GM19238 (cell line): ENCODE measurements around the gene SCG3.

Source experiments
- DNase-seq: peaks from one replicate; pipeline ENCODE4 v3.0.0; 2011; ENCODE audit warnings: low spot score; ENCODE audit not compliant: insufficient read length

SCG3 gene

DNA sequence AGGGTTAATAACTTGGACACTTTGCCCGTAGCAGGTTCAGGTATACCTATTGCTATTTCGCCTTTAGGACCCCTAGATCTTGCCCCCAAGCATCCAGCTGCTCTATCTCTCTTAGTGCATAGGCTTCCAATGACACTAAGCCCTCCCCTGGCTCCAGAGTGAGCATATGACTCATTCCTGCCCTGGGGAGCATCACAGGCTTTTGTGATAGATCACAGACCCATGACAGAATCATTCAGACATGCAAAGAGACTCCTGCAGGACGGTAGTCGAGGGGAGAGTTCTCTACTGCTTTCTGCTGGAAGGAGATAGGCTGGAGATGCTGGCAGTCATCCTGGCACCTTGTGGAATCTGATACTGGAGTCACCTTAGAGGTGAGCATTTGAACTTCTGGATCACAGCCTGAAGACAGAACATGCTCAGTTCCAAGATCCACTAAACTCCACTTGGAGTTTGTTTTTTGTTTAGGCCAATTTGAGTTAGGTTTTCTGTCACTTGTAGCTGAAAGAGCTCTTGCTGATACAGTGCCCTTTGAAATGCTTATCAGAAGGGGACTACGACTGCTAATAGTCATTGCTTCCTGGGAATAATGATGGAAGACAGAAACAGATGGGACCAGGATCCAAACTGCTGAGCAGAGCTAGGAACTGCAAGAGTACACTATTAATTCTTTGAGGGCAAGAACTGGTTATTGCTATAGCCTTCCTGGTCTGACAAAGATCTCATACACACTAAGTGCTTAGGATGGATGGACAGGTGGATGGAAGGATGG, 45.2 kb downstream of the SCG3 start:
- peak; percentile 30 for DNase-seq

DNA sequence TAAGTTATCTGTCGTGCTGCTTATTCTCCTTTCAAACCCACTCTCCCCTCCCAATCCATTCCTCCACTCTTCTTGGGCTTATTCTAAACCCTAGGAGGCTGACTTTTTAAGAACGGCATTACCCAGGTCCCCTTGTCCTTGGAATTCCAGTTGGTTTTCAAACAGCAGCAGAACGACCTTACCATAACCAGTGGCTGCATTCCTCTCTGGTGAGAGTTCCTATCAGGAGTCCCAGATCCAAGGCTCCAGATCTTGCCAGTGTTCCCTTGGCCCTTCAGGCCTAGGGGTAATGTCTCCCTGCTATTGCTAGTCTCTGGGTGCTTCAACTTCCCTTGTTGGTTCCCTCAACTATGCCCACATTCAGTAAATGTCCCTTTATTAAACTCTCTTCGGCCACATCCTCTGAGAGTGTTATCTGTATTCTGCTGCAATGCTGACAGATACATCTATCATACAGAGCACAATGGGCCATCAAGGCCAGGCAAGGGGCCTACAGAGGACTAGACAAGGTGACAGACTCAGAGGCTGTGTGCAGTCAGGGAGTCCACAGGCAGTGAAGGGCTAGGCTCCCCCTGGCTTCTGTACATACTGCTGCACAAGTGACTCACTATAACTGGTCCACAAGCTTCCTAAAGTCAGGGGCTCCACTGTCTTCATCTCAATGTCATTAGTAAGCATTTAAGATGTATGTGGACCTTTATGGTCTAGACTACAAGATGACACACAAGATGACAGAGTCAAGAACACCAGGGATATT, 46.0 kb downstream of the SCG3 start:
- no peak for DNase-seq

GRCh38 chr15:51731549-51732267, 50.4 kb downstream of the SCG3 start:
- DNase-seq: peak; percentile 50

DNA sequence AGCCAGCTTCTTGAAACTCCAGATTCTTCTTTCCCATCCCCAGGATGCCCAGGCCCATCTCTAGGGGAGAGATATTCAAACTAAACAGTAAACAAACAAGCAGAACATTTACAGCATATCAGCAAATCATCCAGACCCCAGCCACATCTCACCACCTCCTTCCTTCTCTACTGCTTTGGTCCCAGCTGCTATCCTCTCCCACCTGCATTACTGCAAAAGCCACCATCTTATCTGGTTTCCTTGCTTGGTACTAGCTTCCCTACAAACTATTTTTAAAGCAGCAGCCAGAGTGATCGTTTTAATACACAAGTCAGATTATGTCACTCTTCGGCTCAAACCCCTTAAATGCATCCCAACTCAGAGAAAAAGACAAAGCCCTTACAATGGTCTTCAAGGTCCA, 51.3 kb downstream of the SCG3 start:
- no peak for DNase-seq

DNA sequence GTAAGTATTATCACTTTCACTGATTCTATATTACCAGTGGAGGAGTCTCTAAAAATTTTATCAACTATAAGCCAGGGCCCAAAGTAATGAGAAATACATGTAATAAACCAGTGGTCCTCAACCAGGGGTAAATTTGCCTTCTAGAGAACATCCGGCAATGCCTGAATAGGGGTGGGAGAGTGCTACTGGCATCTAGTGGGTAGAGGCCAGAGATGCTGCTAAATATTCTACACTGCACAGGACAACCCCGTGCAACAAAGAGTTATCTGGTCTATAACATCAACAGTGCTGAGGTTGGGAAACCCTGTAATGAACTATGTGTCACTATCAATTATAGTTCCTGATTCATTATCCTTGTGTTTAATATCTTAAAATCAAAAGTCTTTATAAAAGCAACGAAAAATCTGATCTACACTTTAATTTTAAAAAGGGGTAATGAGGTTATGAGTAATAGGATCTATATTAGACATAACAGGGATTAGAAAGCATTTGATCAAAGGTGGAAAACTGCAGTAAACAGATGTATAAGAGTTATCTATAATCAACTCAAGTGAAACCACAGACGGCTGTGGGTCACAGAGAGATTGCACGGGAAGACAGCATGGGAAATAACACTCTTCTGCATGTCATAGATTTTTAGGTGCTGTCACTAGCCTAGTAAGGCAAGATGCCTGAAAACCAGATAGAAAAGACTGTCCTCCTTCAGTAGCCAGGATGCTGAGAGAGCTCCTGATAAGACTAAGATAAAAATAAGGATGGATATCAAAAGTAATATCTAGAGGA, 54.1 kb downstream of the SCG3 start:
- no peak for DNase-seq

DNA sequence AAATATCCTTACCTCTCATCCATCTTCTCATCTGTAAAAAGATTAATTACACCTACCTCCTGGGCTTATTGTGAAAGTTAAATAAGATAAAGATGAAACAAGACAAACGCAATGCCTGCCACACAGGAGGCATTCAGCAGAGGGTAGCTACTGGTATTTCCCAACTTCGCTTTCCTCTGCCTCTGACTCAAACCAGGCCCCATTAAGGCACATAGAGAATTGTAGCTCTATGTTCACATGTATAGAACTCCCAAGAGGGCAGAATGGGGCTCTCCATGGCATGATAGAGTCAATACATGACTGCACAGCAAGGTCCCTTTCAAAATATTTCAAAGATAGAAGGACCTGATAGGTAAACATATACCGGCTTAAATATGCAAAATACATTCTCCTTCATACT, 54.8 kb downstream of the SCG3 start:
- DNase-seq: no peak

DNA sequence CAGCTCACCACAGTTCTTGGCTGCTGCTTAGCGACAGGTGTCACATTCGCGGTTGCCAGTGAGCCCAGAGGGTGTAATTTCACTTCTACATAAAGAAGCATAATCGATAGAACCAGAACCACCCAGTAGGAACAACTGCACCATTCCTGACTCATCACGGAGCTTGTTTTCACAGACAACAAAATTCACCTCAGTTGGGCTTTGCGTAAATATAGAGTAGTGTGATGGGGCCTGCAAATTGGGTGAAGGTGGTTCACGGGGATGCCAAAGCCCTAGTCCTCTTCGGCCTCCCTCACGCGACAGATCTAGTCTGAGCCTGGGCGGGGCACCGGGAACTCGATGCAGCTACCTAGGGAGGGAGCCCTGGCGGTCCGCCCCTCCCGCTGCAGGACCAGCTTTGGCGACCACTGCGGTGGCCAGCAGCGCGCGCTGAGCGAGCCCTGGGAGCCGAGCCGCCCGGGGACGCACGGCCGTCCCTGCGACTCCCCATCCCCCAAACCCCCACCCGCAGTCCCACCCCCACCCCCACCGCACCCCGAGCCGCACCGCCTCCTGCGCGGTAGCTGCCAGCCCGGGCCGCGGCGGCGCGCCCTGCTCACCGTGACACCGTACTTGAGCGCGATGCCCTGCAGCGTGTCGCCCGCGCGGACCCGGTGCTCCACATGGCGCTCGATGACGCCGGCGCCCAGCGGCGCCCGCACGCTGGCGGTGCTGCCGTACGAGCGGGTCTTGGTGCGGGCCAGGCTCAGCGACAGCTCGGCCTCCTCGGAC, 55.6 kb downstream of the SCG3 start:
- no peak for DNase-seq

- DNase-seq: no peak
Observed at GRCh38 chr15:51737522-51738305, 56.4 kb downstream of the SCG3 start, which contains the start of gene LYSMD2. Gene LYSMD2 (minus strand): TSS chr15:51737655. CDS start chr15:51737622, 33 bp downstream.

DNA sequence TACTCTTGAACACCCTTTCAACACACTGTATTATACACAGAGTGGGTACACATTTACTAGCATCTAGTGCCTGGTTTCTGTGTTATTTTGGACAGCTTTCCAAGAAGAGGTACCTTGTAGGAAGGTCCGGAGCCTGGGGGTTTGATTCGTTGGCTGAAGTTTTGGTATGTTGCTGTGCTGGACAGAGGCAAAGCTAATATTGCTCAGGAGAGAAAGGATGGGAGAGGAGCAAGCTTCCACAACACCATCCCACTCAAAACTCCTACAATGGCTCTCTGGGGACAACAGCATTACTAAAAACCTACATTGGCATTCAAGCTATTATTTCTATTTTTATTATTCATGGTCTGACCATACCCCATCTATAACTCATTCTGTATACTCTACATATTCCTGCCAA, 57.2 kb downstream of the SCG3 start:
- DNase-seq: no peak

DNA sequence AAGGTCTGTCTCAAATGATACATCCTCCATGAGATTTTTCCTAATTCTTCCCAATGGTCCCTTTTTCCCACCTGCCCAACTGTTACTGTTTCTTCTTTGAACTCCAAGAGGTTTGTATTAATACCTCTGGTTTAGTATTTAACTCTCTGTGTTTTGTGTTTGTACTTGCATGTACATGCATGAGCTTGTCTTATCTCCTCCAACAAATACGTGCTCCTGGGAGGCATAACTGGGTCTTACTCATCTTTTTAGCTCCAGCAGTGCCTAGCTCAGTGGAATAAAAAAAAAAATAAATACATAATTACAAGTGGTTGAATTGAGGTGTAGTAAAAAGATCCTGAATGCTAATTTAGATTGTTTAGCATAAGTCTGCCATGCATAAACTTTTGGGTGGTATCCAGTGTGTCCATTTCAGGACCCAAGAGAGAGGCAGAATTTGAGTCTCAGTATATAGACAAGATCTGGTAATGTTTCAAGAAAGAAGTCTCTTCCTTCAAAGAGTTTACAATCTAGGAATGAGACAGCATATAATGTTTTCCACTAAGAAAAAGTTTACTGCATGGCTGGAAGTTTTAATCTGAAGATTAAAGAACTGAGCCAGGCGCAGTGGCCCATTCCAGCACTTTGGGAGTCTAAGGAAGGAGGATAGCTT, 57.9 kb downstream of the SCG3 start:
- no peak for DNase-seq

DNA sequence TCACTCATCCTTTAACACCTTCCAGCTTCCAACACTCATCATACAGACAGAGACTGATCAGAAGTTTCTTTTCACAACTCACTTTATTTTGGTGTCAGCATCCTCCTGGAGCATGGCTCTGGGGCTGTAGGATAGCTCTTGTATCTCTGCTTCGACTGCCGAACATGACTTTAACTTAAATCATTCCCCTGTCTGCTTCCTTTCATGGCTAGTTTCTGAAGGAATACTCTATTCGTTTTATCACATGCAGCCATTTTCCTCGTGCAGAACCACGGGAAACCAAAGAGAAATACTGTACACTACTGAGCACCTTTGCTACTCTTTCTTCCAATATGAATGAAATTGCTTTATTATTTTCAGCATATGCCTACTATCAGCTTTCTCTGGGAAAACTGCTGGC, 68.0 kb downstream of the SCG3 start:
- DNase-seq: no peak

DNA sequence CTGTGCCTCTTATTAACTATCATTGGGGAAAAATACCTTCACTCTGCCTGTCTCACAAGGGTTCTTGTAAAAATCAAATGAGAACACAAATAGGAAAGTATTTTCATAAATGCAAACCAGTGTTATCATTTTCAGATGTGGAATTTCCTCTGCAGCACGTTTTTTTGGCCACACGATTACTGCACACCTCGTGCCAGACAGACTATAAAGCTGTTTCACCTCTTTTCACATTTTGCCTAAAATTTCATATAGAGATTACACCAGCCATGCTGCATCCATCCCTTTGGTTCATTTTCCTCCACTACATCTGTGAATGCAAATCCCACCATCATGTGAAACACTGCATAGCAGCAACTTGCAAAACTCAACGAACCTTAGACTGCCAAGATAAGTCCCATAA, 68.9 kb downstream of the SCG3 start:
- no peak for DNase-seq

- DNase-seq: peak; percentile 64
Observed at GRCh38 chr15:51750792-51751696, 69.7 kb downstream of the SCG3 start, which contains the start of gene TMOD2. Gene TMOD2 (plus strand): TSS chr15:51751597. CDS start chr15:51766442, 14,845 bp downstream.

- DNase-seq: peak; percentile 39
Observed at GRCh38 chr15:51751697-51752683, 70.7 kb downstream of the SCG3 start.

DNA sequence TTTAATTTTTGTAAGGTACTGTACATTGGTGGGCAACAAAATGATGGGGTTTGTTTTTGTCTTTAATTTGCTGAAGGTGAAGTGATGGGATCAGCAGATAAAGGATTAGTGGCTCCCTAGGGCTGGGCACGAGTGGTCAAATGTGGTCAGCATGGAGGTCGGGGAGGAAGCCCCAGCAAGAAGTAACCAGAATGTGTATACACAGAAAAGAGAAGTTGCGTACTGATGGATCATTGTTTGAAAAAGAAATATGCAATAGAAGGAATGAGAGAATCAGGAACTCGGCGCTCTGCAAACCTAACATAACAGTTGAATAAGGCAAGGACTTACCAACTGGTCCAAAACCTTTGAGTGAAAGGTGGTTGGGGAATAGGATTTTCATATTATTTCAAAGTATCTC, 71.6 kb downstream of the SCG3 start:
- DNase-seq: no peak

- no peak for DNase-seq
Observed at GRCh38 chr15:51754267-51754666, 73.0 kb downstream of the SCG3 start.

GRCh38 chr15:51755790-51756189, 74.5 kb downstream of the SCG3 start:
- no peak for DNase-seq
